ENCODE measurements around the gene BRD1. TPM values are rescaled to one million over a fixed set of nuclear protein-coding genes. Genes with fewer than 3 reads are reported as not detected.

BRD1 gene
- total and polyA plus RNA-seq, 9 of the 15 experiments (the other 6 are each of a cell fraction or from before 2014, with no cell fraction given) = 0.42 to 17.6 (median 5.5) TPM

GRCh38 chr22:49763696-49764095, 64.0 kb downstream of the BRD1 start:
- 50% methylated on average over 6 of the region's 13 CpGs for whole genome bisulfite sequencing (ENCODE audit: insufficient coverage, low coverage, missing lambda C conversion rate)
- H3K4me1 ChIP-seq (replicated peaks in 1 of 2; ENCODE audit: control insufficient read depth in 2 of 2, insufficient read depth in 2 of 2, low read length in 2 of 2) = peaks cover 0 to 14% of the 10 kb centered on the region in 2 experiments; a peak in 3 of 5 replicates
- FAIRE-seq = no peak
- no peaks in the 10 kb centered on the region for H4K20me1 ChIP-seq (replicated peaks; ENCODE audit: control insufficient read depth, insufficient read depth, low read length)
- H3K36me3 ChIP-seq (ENCODE audit: control insufficient read depth, insufficient read depth, low read length) = no peaks in the 10 kb centered on the region
- no peak overlapping the region for H3K4me3 ChIP-seq
- H3K9ac ChIP-seq (ENCODE audit: insufficient read depth in 1 of 2, low read depth in 2 of 2, low read length in 2 of 2) = no peak overlapping the region
- no peaks in the 10 kb centered on the region for H3K9me1 ChIP-seq (ENCODE audit: control insufficient read depth, insufficient read depth, low read length)
- H2AFZ ChIP-seq (ENCODE audit: low read depth, low read length) = no peak overlapping the region
- H3K4me2 ChIP-seq (ENCODE audit: insufficient read depth, low read length) = no peak overlapping the region
- H3K27ac ChIP-seq (ENCODE audit: extremely low read depth, low read depth, low read length) = no peak overlapping the region
- TF ChIP-seq ZNF280A (IDR thresholded peaks at IDR 0.05; ENCODE audit: low read depth, partially characterized antibody) = no peak
- TF ChIP-seq MBD2 (IDR thresholded peaks at IDR 0.05; ENCODE audit: borderline replicate concordance, low read depth) = no peak
- TF ChIP-seq OTX1 (CRISPR knock-in tag; IDR thresholded peaks at IDR 0.05) = no peak
- TF ChIP-seq MTA2 (IDR thresholded peaks at IDR 0.05; ENCODE audit: low read depth) = no peak
- TF ChIP-seq PREB (CRISPR knock-in tag; IDR thresholded peaks at IDR 0.05) = no peak
- TF ChIP-seq MAFF (IDR thresholded peaks at IDR 0.05; ENCODE audit: low read length) = no peak
- TF ChIP-seq ZNF274 (IDR thresholded peaks at IDR 0.05; ENCODE audit: borderline replicate concordance, low read depth, low read length) = no peak
- TF ChIP-seq ZNF134 (CRISPR knock-in tag; conservative IDR thresholded peaks at IDR 0.05) = no peak
- TF ChIP-seq CLOCK (CRISPR knock-in tag; IDR thresholded peaks at IDR 0.05; ENCODE audit: borderline replicate concordance) = no peak
- TF ChIP-seq MEF2D (tag; conservative IDR thresholded peaks at IDR 0.05; ENCODE audit: low read depth) = no peak
- peaks cover 0 to 14% of the 10 kb centered on the region in 2 experiments; a peak in 2 of 5 replicates for H3K27me3 ChIP-seq (ENCODE audit: control insufficient read depth in 2 of 2, insufficient read depth in 2 of 2, low read length in 2 of 2)
- intact Hi-C loops (cut with micrococcal nuclease) (no loop called here), in situ Hi-C loops (cut with MboI) (no loop called here)
- ChIA-PET POLR2A (no interaction called here), CTCF (ENCODE audit: low intra/inter-chr PET ratio) (no interaction called here)
- no peak for ATAC-seq
- no TSS peak for BruUV-seq (replicated peaks)
- peaks cover 3% of the 10 kb centered on the region for H3K9me3 ChIP-seq (replicated peaks; ENCODE audit: control insufficient read depth, insufficient read depth, low read depth, low read length)
- no peaks in the 10 kb centered on the region for H3K79me2 ChIP-seq (ENCODE audit: control insufficient read depth, insufficient read depth, low read length)
- no peak for DNase-seq (ENCODE audit: extremely low read depth in 1 of 4, low spot score in 3 of 4)

All from K562 (cell line).